ENCODE results near the gene XPO1.
"Not testable (repeated sequence)": the region's sequence is repeated elsewhere in the genome, so short reads cannot be mapped to it uniquely, and the experiment has no call there.

The XPO1 gene

GRCh38 chr2:61538200-61538919 lies at the start of gene XPO1:
TSS of gene XPO1 (minus strand) at chr2:61538356. CDS start at chr2:61533897, 4,459 bp downstream.
- peak; percentile 100 for DNase-seq

GRCh38 chr2:61586928-61587327 lies 48.8 kb upstream of the XPO1 start:
- not testable (repeated sequence) for DNase-seq

GRCh38 chr2:61585383-61585782 lies 47.2 kb upstream of the XPO1 start:
- no peak for DNase-seq

- DNase-seq, result not testable (repeated sequence)
These were observed 46.2 kb upstream of the XPO1 start for GRCh38 chr2:61584368-61584767.

- no peak for DNase-seq
These were observed 44.0 kb upstream of the XPO1 start for GRCh38 chr2:61582165-61582564.

- DNase-seq, result no peak
These were observed 43.6 kb upstream of the XPO1 start for GRCh38 chr2:61581716-61582115.

- no peak for DNase-seq
These were observed 37.3 kb upstream of the XPO1 start for GRCh38 chr2:61575447-61575859.

- no peak for DNase-seq
These were observed 28.4 kb upstream of the XPO1 start for GRCh38 chr2:61566566-61566965.

- DNase-seq, result no peak
These were observed 24.5 kb upstream of the XPO1 start for GRCh38 chr2:61562615-61563014.

GRCh38 chr2:61558160-61558559 lies 20.0 kb upstream of the XPO1 start:
- DNase-seq, result no peak

GRCh38 chr2:61557381-61557780 lies 19.2 kb upstream of the XPO1 start:
- no peak for DNase-seq

- DNase-seq, result no peak
These were observed 16.4 kb upstream of the XPO1 start for GRCh38 chr2:61554604-61555003.

- no peak for DNase-seq
These were observed 12.4 kb upstream of the XPO1 start for GRCh38 chr2:61550375-61551209.

GRCh38 chr2:61549546-61549945 lies 11.4 kb upstream of the XPO1 start:
- peak; percentile 12 for DNase-seq

GRCh38 chr2:61543062-61543461 lies 4.9 kb upstream of the XPO1 start:
- DNase-seq, result no peak

GRCh38 chr2:61540167-61540566 lies 2.0 kb upstream of the XPO1 start:
- not testable (repeated sequence) for DNase-seq

- peak; percentile 77 for DNase-seq
These were observed 864 bp upstream of the XPO1 start for GRCh38 chr2:61538920-61539520.

- no peak for DNase-seq
These were observed 281 bp downstream of the XPO1 start for GRCh38 chr2:61537950-61538199.

GRCh38 chr2:61537277-61537949 lies 743 bp downstream of the XPO1 start:
- no peak for DNase-seq

- DNase-seq, result peak; percentile 93
These were observed 1.4 kb downstream of the XPO1 start for GRCh38 chr2:61536572-61537276.

- peak; percentile 28 for DNase-seq
These were observed 2.0 kb downstream of the XPO1 start for GRCh38 chr2:61536180-61536571.

- DNase-seq, result no peak
These were observed 2.7 kb downstream of the XPO1 start for GRCh38 chr2:61535449-61535848.

- no peak for DNase-seq
These were observed 3.2 kb downstream of the XPO1 start for GRCh38 chr2:61534926-61535325.
